Measurements from ENCODE around the gene SERPINB1.

- TF ChIP-seq, protein P1, sequence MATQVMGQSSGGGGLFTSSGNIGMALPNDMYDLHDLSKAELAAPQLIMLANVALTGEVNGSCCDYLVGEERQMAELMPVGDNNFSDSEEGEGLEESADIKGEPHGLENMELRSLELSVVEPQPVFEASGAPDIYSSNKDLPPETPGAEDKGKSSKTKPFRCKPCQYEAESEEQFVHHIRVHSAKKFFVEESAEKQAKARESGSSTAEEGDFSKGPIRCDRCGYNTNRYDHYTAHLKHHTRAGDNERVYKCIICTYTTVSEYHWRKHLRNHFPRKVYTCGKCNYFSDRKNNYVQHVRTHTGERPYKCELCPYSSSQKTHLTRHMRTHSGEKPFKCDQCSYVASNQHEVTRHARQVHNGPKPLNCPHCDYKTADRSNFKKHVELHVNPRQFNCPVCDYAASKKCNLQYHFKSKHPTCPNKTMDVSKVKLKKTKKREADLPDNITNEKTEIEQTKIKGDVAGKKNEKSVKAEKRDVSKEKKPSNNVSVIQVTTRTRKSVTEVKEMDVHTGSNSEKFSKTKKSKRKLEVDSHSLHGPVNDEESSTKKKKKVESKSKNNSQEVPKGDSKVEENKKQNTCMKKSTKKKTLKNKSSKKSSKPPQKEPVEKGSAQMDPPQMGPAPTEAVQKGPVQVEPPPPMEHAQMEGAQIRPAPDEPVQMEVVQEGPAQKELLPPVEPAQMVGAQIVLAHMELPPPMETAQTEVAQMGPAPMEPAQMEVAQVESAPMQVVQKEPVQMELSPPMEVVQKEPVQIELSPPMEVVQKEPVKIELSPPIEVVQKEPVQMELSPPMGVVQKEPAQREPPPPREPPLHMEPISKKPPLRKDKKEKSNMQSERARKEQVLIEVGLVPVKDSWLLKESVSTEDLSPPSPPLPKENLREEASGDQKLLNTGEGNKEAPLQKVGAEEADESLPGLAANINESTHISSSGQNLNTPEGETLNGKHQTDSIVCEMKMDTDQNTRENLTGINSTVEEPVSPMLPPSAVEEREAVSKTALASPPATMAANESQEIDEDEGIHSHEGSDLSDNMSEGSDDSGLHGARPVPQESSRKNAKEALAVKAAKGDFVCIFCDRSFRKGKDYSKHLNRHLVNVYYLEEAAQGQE (IDR thresholded peaks at IDR 0.05; ENCODE audit: low read depth) = no peak
- TF ChIP-seq, protein P2, sequence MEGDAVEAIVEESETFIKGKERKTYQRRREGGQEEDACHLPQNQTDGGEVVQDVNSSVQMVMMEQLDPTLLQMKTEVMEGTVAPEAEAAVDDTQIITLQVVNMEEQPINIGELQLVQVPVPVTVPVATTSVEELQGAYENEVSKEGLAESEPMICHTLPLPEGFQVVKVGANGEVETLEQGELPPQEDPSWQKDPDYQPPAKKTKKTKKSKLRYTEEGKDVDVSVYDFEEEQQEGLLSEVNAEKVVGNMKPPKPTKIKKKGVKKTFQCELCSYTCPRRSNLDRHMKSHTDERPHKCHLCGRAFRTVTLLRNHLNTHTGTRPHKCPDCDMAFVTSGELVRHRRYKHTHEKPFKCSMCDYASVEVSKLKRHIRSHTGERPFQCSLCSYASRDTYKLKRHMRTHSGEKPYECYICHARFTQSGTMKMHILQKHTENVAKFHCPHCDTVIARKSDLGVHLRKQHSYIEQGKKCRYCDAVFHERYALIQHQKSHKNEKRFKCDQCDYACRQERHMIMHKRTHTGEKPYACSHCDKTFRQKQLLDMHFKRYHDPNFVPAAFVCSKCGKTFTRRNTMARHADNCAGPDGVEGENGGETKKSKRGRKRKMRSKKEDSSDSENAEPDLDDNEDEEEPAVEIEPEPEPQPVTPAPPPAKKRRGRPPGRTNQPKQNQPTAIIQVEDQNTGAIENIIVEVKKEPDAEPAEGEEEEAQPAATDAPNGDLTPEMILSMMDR (IDR thresholded peaks at IDR 0.05 in 2 of 3, conservative IDR thresholded peaks at IDR 0.05 in 1 of 3; ENCODE audit: borderline replicate concordance in 1 of 3, insufficient read depth in 1 of 3, low read depth in 2 of 3, low read length in 2 of 3) = no peak
- TF ChIP-seq SRF (IDR thresholded peaks at IDR 0.05; ENCODE audit: low read depth) (no peak), EZH2phosphoT487 (IDR thresholded peaks at IDR 0.05; ENCODE audit: borderline replicate concordance) (no peak), POLR2A (IDR thresholded peaks at IDR 0.05; ENCODE audit: borderline replicate concordance, extremely low read depth, insufficient read depth, insufficient read length) (no peak), EZH2 (IDR thresholded peaks at IDR 0.05) (no peak), JUND (IDR thresholded peaks at IDR 0.05) (no peak), CEBPB (IDR thresholded peaks at IDR 0.05; ENCODE audit: low read depth) (no peak), POLR2AphosphoS5 (IDR thresholded peaks at IDR 0.05; ENCODE audit: low read depth, low read length) (no peak)
- TF ChIP-seq, protein P3, sequence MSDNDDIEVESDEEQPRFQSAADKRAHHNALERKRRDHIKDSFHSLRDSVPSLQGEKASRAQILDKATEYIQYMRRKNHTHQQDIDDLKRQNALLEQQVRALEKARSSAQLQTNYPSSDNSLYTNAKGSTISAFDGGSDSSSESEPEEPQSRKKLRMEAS (IDR thresholded peaks at IDR 0.05) = no peak
These were observed 28.5 kb upstream of the SERPINB1 start for GRCh38 chr6:2870046-2870636.
